ENCODE measurements around the gene CDCA7.
A peak's percentile ranks its signal among the peaks of the same experiment; 100 is the strongest.
"Not testable (repeated sequence)": the region's sequence is repeated elsewhere in the genome, so short reads cannot be mapped to it uniquely, and the experiment has no call there.

The CDCA7 gene

GRCh38 chr2:173354582-173355131, at the start of gene CDCA7:
Gene CDCA7 (plus strand): TSS chr2:173354872. CDS start chr2:173354964, 92 bp downstream.
- DNase-seq, result peak; percentile 78

GRCh38 chr2:173305303-173305702, 49.4 kb upstream of the CDCA7 start:
- no peak for DNase-seq

- DNase-seq, result no peak
Observed at GRCh38 chr2:173307293-173307692, 47.4 kb upstream of the CDCA7 start.

- DNase-seq, result not testable (repeated sequence)
Observed at GRCh38 chr2:173309370-173309769, 45.3 kb upstream of the CDCA7 start.

- DNase-seq, result no peak
Observed at GRCh38 chr2:173311844-173312606, 42.6 kb upstream of the CDCA7 start.

- DNase-seq, result peak; percentile 35
Observed at GRCh38 chr2:173323371-173323770, 31.3 kb upstream of the CDCA7 start.

GRCh38 chr2:173326806-173327205, 27.9 kb upstream of the CDCA7 start:
- peak; percentile 48 for DNase-seq

GRCh38 chr2:173327421-173327820, 27.3 kb upstream of the CDCA7 start:
- DNase-seq, result no peak

- not testable (repeated sequence) for DNase-seq
Observed at GRCh38 chr2:173333003-173333402, 21.7 kb upstream of the CDCA7 start.

- no peak for DNase-seq
Observed at GRCh38 chr2:173339807-173340206, 14.9 kb upstream of the CDCA7 start.

GRCh38 chr2:173343921-173344320, 10.8 kb upstream of the CDCA7 start:
- no peak for DNase-seq

GRCh38 chr2:173346035-173346434, 8.6 kb upstream of the CDCA7 start:
- no peak for DNase-seq

GRCh38 chr2:173347305-173348168, 7.1 kb upstream of the CDCA7 start:
- DNase-seq, result no peak

GRCh38 chr2:173349287-173349686, 5.4 kb upstream of the CDCA7 start:
- no peak for DNase-seq

GRCh38 chr2:173350383-173350782, 4.3 kb upstream of the CDCA7 start:
- no peak for DNase-seq

GRCh38 chr2:173351879-173352278, 2.8 kb upstream of the CDCA7 start:
- no peak for DNase-seq

- no peak for DNase-seq
Observed at GRCh38 chr2:173353556-173353955, 1.1 kb upstream of the CDCA7 start.

GRCh38 chr2:173354073-173354581, 545 bp upstream of the CDCA7 start:
- no peak for DNase-seq

- peak; percentile 79 for DNase-seq
Observed at GRCh38 chr2:173355132-173355865, 627 bp downstream of the CDCA7 start.

- DNase-seq, result no peak
Observed at GRCh38 chr2:173355866-173356508, 1.3 kb downstream of the CDCA7 start.

GRCh38 chr2:173357346-173357745, 2.7 kb downstream of the CDCA7 start:
- DNase-seq, result no peak

- no peak for DNase-seq
Observed at GRCh38 chr2:173358616-173359015, 3.9 kb downstream of the CDCA7 start.

Measured in EL (cell line).